Transverse colon (tissue), 4 donors: ENCODE data around the gene BCCIP. TPM values are rescaled to one million over a fixed set of nuclear protein-coding genes. Genes with fewer than 3 reads are reported as not detected.

Source experiments
- DNase-seq: peaks from one replicate; pipeline ENCODE4 v3.0.0-alpha.2; 2019
- H3K27ac ChIP-seq, 4 donors: fragments of 200-600 bp; sonication (generic); 2 replicates each; pipeline ENCODE4 v1.5.1; 2016 to 2018; ENCODE audit warnings: inconsistent platforms in 4 of 4
- H3K27me3 ChIP-seq: fragments of 200-600 bp; sonication (generic); 2 replicates; pipeline ENCODE4 v1.5.1; 2017; ENCODE audit warnings: inconsistent platforms
- H3K36me3 ChIP-seq, 4 donors: fragments of 200-600 bp; sonication (generic); 2 replicates each; pipeline ENCODE4 v1.5.1; 2017 to 2019; ENCODE audit warnings: inconsistent platforms in 4 of 4
- H3K4me1 ChIP-seq, 4 donors: fragments of 200-600 bp; sonication (generic); 2 replicates each; pipeline ENCODE4 v1.5.1; 2017 to 2020; ENCODE audit warnings: inconsistent platforms in 4 of 4
- H3K4me3 ChIP-seq, 4 donors: fragments of 200-600 bp; sonication (generic); 1 replicate in 1 of 4; 2 replicates in 3 of 4; pipeline versions ENCODE4 v1.5.1 to v1.6.1; 2017 to 2019; ENCODE audit warnings: inconsistent platforms in 4 of 4
- H3K9me3 ChIP-seq, 2 donors: fragments of 200-600 bp; sonication (generic); 2 replicates each; pipeline ENCODE4 v1.5.1; 2017 to 2019; ENCODE audit warnings: inconsistent platforms in 2 of 2
- EP300 ChIP-seq: sonication (generic); formaldehyde crosslinking; IDR thresholded peaks from one replicate; pipeline ENCODE4 v1.6.1; 2017; ENCODE audit warnings: antibody characterized with exemption, low read depth
- POLR2A ChIP-seq: fragments of 450-650 bp; IDR thresholded peaks from one replicate; pipeline ENCODE4 v1.6.1; 2016; ENCODE audit warnings: antibody characterized with exemption, mild to moderate bottlenecking, moderate library complexity
- POLR2AphosphoS5 ChIP-seq, 3 donors: sonication (generic); formaldehyde crosslinking; IDR thresholded peaks; one replicate each; pipeline ENCODE4 v1.6.1; 2016; ENCODE audit warnings: antibody characterized with exemption in 3 of 3
- WGBS, 2 donors: methylation state at CpG; one replicate each; pipeline ENCODE4 v1.1.5; 2018; ENCODE audit warnings: low coverage in 1 of 2; 5-methylcytosine and 5-hydroxymethylcytosine counted together
- in situ Hi-C, 4 donors: fragments of 200-750 bp; cut with MboI; loops; one replicate each; pipeline versions ENCODE4 v1.15.0 to v1.15.1; 2017; ENCODE audit warnings: low sequenced_read_pairs in 3 of 4, low pct_ligation_motif_present in 1 of 4, low pct_unique_long_range_greater_than_20kb in 1 of 4
- intact Hi-C: fragments of 100-400 bp; cut with DNase I; formaldehyde crosslinking; loops from one replicate; pipeline ENCODE4 v1.15.1; 2023; ENCODE audit warnings: low total_unique reads
- total RNA-seq, 4 donors: library from RNA; depleted of rRNA; stranded (reverse); fragments of >200 nt; gene quantifications; one replicate each; pipeline ENCODE4 v1.1.0, GENCODE V29; 2016
- TF ChIP-seq, protein P1 (sequence below), 5 experiments: fragments of 200-600 bp in 3 of 5; fragments of 450-650 bp in 2 of 5; sonication (generic) in 3 of 5; IDR thresholded peaks; 1 replicate in 2 of 5; 2 replicates in 3 of 5; pipeline ENCODE4 v1.5.1; 2016 to 2017; ENCODE audit warnings: antibody characterized with exemption in 5 of 5, inconsistent platforms in 3 of 5, mild to moderate bottlenecking in 2 of 5, moderate library complexity in 1 of 5

Gene BCCIP
- total RNA-seq, 4 donors from 2014 or later = 4.1 to 34.8 (median 15.0) TPM

- Histone ChIP-seq H3K9me3 (no peaks in the 10 kb centered on the region), H3K4me3 (no peak overlapping the region), H3K27ac (peak overlapping the region in 1 of 4 donors; percentile 12), H3K27me3 (no peaks in the 10 kb centered on the region), H3K36me3 (peaks cover 0 to 42% (median 8%) of the 10 kb centered on the region in 4 donors), H3K4me1 (no peaks in the 10 kb centered on the region)
- DNase-seq = no peak
- WGBS, 2 donors = 83% methylated on average over 2 of the region's 2 CpGs; no CpG with 5 or more reads in 1 of the 2 donors
- intact Hi-C loops = no loop called here
- in situ Hi-C loops = no loop called here
- TF ChIP-seq EP300 (no peak), POLR2A (no peak), POLR2AphosphoS5 (IDR thresholded peaks at IDR 0.05) (no peak)
- TF ChIP-seq, protein P1, sequence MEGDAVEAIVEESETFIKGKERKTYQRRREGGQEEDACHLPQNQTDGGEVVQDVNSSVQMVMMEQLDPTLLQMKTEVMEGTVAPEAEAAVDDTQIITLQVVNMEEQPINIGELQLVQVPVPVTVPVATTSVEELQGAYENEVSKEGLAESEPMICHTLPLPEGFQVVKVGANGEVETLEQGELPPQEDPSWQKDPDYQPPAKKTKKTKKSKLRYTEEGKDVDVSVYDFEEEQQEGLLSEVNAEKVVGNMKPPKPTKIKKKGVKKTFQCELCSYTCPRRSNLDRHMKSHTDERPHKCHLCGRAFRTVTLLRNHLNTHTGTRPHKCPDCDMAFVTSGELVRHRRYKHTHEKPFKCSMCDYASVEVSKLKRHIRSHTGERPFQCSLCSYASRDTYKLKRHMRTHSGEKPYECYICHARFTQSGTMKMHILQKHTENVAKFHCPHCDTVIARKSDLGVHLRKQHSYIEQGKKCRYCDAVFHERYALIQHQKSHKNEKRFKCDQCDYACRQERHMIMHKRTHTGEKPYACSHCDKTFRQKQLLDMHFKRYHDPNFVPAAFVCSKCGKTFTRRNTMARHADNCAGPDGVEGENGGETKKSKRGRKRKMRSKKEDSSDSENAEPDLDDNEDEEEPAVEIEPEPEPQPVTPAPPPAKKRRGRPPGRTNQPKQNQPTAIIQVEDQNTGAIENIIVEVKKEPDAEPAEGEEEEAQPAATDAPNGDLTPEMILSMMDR (IDR thresholded peaks at IDR 0.05) = no peak
Observed at GRCh38 chr10:125795128-125795527, 28.2 kb upstream of the BCCIP start.

- in situ Hi-C loops (no loop called here), intact Hi-C loops (no loop called here)
- Histone ChIP-seq H3K9me3 (no peaks in the 10 kb centered on the region), H3K27ac (peak overlapping the region in 1 of 4 donors; percentile 12), H3K4me1 (no peaks in the 10 kb centered on the region), H3K27me3 (no peaks in the 10 kb centered on the region), H3K36me3 (peaks cover 0 to 42% (median 8%) of the 10 kb centered on the region in 4 donors), H3K4me3 (no peak overlapping the region)
- DNase-seq = peak; percentile 17
- no peak for TF ChIP-seq EP300
- TF ChIP-seq, protein P1 (IDR thresholded peaks at IDR 0.05) = no peak
- TF ChIP-seq POLR2A = no peak
- no peak for TF ChIP-seq POLR2AphosphoS5 (IDR thresholded peaks at IDR 0.05)
- WGBS, 2 donors = 82% methylated on average over 4 to 8 of the region's 8 CpGs
Observed at GRCh38 chr10:125795637-125796190, 27.6 kb upstream of the BCCIP start.

GRCh38 chr10:125797424-125797823, 25.9 kb upstream of the BCCIP start:
- H3K9me3 ChIP-seq = no peaks in the 10 kb centered on the region
- TF ChIP-seq, protein P1 (IDR thresholded peaks at IDR 0.05) = no peak
- TF ChIP-seq POLR2A = no peak
- TF ChIP-seq POLR2AphosphoS5 (IDR thresholded peaks at IDR 0.05) = no peak
- TF ChIP-seq EP300 = no peak
- 87% methylated on average over 4 to 8 of the region's 8 CpGs for WGBS, 2 donors
- in situ Hi-C loops = no loop called here
- no peak for DNase-seq
- H3K36me3 ChIP-seq = peaks cover 0 to 38% (median 8%) of the 10 kb centered on the region in 4 donors
- intact Hi-C loops = no loop called here
- H3K4me1 ChIP-seq = no peaks in the 10 kb centered on the region
- H3K27ac ChIP-seq = no peak overlapping the region
- no peaks in the 10 kb centered on the region for H3K27me3 ChIP-seq
- H3K4me3 ChIP-seq = no peak overlapping the region

GRCh38 chr10:125797994-125798662, 25.2 kb upstream of the BCCIP start:
- in situ Hi-C loops (no loop called here), intact Hi-C loops (no loop called here)
- H3K27me3 ChIP-seq = no peaks in the 10 kb centered on the region
- WGBS, 2 donors = 40 to 89% methylated on average over 2 to 5 of the region's 5 CpGs
- H3K4me3 ChIP-seq = no peak overlapping the region
- peaks cover 0 to 31% (median 8%) of the 10 kb centered on the region in 4 donors for H3K36me3 ChIP-seq
- no peak for TF ChIP-seq EP300
- no peak for TF ChIP-seq POLR2A
- no peak for TF ChIP-seq POLR2AphosphoS5 (IDR thresholded peaks at IDR 0.05)
- TF ChIP-seq, protein P1 (IDR thresholded peaks at IDR 0.05) = no peak
- no peaks in the 10 kb centered on the region for H3K9me3 ChIP-seq
- H3K4me1 ChIP-seq = no peaks in the 10 kb centered on the region
- no peak for DNase-seq
- no peak overlapping the region for H3K27ac ChIP-seq
